ENCODE measurements around the gene SIK2.

SIK2 gene

DNA sequence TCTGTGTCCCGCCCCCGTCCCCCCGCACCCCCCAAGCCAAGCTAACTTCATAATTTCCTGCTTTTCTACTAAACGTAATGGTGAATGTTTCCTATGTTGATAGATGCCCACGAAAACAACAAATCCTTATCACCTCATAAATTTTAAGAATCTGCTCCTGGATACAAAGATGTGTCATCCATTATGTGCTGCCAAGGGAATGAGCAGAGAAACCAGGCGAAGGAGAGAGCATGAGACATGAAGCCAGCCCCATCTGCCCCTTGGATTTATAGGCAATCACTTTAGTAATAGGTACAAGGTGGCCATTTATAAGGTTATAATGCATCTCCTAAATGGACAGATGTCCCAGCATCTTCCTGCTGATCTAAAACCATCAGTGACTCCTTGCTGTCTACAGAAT lies 31.5 kb upstream of the SIK2 start:
- TF ChIP-seq, protein P1, sequence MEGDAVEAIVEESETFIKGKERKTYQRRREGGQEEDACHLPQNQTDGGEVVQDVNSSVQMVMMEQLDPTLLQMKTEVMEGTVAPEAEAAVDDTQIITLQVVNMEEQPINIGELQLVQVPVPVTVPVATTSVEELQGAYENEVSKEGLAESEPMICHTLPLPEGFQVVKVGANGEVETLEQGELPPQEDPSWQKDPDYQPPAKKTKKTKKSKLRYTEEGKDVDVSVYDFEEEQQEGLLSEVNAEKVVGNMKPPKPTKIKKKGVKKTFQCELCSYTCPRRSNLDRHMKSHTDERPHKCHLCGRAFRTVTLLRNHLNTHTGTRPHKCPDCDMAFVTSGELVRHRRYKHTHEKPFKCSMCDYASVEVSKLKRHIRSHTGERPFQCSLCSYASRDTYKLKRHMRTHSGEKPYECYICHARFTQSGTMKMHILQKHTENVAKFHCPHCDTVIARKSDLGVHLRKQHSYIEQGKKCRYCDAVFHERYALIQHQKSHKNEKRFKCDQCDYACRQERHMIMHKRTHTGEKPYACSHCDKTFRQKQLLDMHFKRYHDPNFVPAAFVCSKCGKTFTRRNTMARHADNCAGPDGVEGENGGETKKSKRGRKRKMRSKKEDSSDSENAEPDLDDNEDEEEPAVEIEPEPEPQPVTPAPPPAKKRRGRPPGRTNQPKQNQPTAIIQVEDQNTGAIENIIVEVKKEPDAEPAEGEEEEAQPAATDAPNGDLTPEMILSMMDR (IDR thresholded peaks at IDR 0.05; ENCODE audit: control extremely low read depth, extremely low read depth, low read depth, missing control alignments) = no peak
- DNase-seq (ENCODE audit: extremely low spot score) = no peak
- ChIA-PET CTCF (no interaction called here), POLR2A (interaction anchor here (0.7 kb wide), 1 partner anchor 195 kb away, joined by 4 read pairs; the partner anchor contains the start of gene PPP2R1B)

DNA sequence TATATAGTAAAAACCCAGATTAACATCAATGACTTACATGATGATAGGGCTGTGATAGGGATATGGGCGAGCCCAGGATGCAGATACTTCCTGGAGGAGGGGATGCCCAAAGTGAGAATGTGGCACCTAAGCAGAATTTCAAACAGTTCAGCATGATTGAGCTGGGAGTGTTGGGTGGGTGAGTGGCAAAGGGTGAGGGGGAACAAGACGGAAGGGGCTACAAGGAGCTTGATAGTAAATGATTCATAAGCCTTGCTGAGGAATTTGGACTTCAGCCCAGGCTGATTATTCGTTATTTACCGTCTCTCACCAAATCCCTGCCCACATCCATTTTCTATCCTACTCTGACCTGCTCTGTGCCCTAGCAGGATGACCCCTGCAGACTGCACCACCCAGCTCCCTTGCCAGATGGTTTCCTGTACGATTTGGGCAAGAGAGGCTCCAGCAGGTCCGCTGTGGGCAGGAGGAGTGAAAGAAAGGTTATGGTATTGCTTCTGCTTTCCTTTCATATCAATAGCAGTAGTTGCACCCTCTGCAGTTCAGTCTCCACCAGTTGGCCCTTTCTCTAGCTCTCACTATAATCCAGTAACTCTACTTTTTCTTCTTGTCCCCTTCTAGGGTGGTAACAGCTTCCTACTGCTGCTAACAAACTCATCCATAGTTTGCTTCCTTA lies 30.3 kb upstream of the SIK2 start:
- TF ChIP-seq, protein P1 (IDR thresholded peaks at IDR 0.05; ENCODE audit: control extremely low read depth, extremely low read depth, low read depth, missing control alignments) = no peak
- ChIA-PET POLR2A (no interaction called here), CTCF (interaction anchor here (0.8 to 2.1 kb wide), 7 partner anchors 9 to 400 kb away, joined by 3 to 9 read pairs (median 3); no protein-coding TSS in a partner anchor)
- no peak for DNase-seq (ENCODE audit: extremely low spot score)

DNA sequence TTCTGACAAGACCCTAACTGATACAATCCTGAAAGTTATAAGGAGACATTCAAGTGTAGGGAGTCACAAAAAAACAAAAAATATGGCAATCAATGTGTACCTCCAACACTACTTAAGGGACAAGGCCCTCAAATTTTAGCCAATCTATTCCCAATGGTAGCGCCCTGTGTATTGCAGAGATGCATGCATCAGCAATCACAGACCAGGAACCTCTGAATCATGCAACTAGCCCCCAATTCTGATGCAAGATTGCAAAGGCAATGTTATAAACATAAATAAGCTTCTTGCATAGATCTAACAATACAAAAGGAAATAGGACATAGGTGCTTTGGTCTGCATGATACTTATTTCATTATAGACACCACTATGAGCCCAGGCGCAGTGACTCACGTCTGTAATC lies 29.7 kb upstream of the SIK2 start:
- CTCF ChIA-PET = interaction anchor here (1.1 to 2.1 kb wide), 4 partner anchors 14 to 399 kb away, joined by 3 to 9 read pairs (median 4); no protein-coding TSS in a partner anchor
- TF ChIP-seq, protein P1 (IDR thresholded peaks at IDR 0.05; ENCODE audit: control extremely low read depth, extremely low read depth, low read depth, missing control alignments) = no peak
- POLR2A ChIA-PET = no interaction called here
- DNase-seq (ENCODE audit: extremely low spot score) = no peak

DNA sequence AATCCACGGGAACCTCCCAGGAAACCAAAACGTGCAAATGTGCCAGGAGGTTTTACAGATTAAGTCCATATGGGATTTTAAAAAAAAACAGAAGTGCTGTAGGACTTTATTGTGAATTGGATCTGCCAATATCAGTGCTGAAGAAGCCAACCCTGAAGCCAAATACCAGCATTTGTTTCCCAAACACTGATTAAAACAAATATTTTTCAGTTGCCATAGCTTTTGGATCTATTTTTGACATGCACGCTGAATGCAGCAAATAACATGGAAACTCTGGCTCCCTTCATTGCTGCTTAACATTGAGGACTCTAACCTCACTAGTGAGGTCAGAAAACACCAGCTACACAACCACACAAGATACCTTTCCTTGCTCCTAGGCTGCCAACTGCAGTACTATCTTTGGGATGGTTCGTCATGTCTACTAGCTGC lies 28.4 kb upstream of the SIK2 start:
- no peak for DNase-seq (ENCODE audit: extremely low spot score)
- POLR2A ChIA-PET = no interaction called here
- CTCF ChIA-PET = interaction anchor here (0.8 to 1.3 kb wide), 2 partner anchors 10 to 203 kb away, joined by 3 read pairs; no protein-coding TSS in a partner anchor
- TF ChIP-seq, protein P1 (IDR thresholded peaks at IDR 0.05; ENCODE audit: control extremely low read depth, extremely low read depth, low read depth, missing control alignments) = no peak

DNA sequence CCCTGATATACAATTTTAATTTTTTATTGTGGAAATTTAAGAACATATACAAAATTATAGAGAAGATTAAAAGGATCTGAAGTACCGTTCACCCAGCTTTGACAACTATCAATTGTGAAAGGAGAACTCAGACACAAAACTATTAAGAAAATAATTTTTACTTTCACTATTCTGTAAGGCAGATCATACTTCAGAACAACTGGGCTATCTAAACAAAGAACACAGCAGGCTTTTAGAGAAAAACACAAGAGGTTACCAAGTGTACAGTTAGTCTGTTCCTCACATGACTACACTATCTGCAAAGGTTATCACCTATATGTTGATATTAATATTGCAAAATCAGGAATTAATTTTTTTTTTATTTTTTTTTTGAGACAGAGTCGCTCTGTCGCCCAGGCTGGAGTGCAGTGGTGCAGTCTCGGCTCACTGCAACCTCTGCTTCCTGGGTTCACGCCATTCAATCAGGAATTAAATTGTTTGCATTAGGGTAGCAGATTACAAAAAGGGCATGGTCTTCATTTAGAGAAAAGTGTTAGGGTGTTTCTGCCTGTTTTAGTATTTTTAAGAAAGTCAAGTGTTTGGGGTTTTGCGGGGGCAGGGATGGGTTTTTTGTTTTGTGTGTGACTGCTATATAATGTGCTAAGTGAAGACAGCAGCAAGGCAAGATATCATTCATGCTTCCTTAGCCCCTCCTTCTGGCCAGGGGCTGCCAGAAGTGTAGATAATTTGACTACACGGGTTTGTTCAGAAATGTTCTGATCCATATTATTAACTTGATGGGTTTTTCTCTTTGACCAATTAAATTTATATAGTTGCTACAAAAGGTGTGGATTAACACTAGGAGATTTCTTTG lies 27.6 kb upstream of the SIK2 start:
- DNase-seq (ENCODE audit: extremely low spot score) = no peak
- POLR2A ChIA-PET = no interaction called here

DNA sequence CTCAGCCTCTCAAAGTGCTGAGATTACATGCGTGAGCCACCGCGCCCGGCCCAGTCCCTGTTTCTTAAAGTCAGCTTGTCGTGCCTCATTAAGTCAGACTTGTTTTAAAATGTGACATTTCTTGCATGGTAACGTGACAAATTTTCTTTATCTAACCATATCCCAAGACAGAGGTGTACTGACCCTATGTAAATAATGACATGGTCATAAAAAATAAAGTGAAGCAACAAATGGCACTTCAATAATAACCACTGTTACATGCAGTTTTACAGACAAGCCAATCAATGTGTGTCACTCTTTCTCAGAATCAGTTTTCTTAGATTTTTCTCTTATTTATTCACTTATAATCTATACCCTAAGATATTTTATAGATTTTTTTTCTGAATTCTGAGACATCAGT lies 26.5 kb upstream of the SIK2 start:
- CTCF ChIA-PET = no interaction called here
- POLR2A ChIA-PET = no interaction called here
- no peak for DNase-seq (ENCODE audit: extremely low spot score)
- TF ChIP-seq, protein P1 (IDR thresholded peaks at IDR 0.05; ENCODE audit: control extremely low read depth, extremely low read depth, low read depth, missing control alignments) = no peak

More for the DNA sequence above, 27.6 kb upstream of the SIK2 start:
- TF ChIP-seq, protein P1 (IDR thresholded peaks at IDR 0.05; ENCODE audit: control extremely low read depth, extremely low read depth, low read depth, missing control alignments) = no peak
- CTCF ChIA-PET = interaction anchor here (0.8 to 1.3 kb wide), 2 partner anchors 11 to 203 kb away, joined by 3 read pairs; no protein-coding TSS in a partner anchor
